ENCODE measurements around the gene COPA. TPM values are rescaled to one million over a fixed set of nuclear protein-coding genes. Genes with fewer than 3 reads are reported as not detected.

Gene COPA
- total RNA-seq, 6 donors from 2014 or later: 99.4 to 165 (median 141) TPM

DNA sequence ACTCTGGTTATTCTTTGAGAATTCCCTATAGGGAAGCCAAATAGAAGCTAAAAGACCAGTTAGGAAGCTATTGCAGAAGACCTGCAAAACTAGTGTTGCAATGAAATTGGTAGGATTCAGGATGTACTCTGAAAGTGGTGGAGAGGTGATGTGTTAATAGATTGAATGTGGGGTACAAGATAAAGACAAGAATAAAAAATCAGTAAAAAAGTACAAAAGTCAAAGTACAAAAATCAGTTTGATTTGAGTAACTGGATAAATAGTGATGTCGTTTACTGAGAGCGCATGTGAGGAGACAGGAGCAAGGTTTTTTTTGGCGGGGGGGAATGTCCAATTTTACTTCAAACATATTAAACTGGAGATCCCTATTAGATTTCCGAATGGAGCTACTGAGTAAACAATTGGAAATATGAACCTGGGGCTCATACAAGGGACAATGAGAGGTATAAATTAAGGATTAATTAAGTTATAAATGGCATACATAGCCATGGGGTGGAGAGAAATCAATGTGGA, 78.2 kb downstream of the COPA start:
- DNase-seq (no peak), ATAC-seq (ENCODE audit: low FRiP score in 2 of 2) (no peak)
- Histone ChIP-seq H3K9me3 (no peaks in the 10 kb centered on the region), H3K4me1 (peaks cover 17 to 21% (median 19%) of the 10 kb centered on the region in 4 donors), H3K36me3 (no peaks in the 10 kb centered on the region), H3K27me3 (no peaks in the 10 kb centered on the region), H3K4me3 (no peak overlapping the region), H3K27ac (no peak overlapping the region)
- TF ChIP-seq, protein P1, sequence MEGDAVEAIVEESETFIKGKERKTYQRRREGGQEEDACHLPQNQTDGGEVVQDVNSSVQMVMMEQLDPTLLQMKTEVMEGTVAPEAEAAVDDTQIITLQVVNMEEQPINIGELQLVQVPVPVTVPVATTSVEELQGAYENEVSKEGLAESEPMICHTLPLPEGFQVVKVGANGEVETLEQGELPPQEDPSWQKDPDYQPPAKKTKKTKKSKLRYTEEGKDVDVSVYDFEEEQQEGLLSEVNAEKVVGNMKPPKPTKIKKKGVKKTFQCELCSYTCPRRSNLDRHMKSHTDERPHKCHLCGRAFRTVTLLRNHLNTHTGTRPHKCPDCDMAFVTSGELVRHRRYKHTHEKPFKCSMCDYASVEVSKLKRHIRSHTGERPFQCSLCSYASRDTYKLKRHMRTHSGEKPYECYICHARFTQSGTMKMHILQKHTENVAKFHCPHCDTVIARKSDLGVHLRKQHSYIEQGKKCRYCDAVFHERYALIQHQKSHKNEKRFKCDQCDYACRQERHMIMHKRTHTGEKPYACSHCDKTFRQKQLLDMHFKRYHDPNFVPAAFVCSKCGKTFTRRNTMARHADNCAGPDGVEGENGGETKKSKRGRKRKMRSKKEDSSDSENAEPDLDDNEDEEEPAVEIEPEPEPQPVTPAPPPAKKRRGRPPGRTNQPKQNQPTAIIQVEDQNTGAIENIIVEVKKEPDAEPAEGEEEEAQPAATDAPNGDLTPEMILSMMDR (IDR thresholded peaks at IDR 0.05): no peak
- no peak for TF ChIP-seq POLR2A (IDR thresholded peaks at IDR 0.05)
- TF ChIP-seq POLR2AphosphoS5 (IDR thresholded peaks at IDR 0.05): no peak
- no peak for TF ChIP-seq EP300 (IDR thresholded peaks at IDR 0.05)
- WGBS, 2 donors: 86 to 87% methylated on average over 4 of the region's 4 CpGs

DNA sequence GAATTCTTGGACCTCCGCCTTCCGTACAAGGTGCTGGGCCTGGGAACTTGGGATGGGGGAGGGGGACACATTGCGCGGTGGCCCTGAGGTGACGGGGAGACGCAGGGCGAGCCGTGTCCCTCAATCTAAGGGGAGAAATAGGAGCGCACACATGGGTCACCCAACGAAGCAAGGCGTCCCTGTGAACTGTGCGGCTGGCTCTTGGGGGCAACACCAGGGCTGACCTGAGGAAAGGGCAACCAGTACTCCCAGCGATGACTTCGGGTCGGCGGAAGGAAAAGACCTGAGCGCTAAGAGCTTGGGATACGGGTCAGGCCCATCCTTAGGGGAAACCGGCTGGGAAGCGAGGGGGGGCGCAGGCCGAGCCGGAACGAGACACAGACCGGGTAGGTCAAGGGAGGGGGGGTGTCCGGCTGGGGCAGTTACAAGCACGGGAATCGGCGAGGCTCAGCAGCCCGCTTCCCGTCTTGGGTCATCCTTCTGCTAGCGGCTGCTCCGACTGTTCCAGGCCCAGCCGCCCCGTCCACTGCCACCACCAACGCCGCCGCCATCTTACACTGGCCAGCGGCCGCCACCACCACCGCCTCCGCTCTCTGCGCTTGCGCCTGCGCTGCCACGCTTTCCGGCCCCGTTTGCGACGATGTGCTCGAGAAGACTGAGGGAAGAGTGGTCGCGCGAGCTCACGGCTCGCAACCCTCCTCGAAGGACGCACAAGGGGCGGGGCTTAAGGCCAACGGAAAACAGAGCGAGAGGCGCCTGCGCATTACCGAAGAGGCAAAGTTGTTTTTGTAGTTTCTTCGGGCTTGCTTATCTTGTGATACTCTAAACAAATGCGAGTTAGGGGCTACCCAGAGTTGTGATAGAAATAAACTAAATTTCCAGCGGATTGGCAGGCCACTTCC, 80.9 kb downstream of the COPA start, which contains the start of gene DCAF8:
TSS of gene DCAF8 (minus strand) at position 657 of the 902 bp plus-strand sequence. CDS start 18,541 bp downstream, outside the sequence.
- ATAC-seq (ENCODE audit: low FRiP score in 2 of 2) (peak; percentile 99 to 100), DNase-seq (peak; percentile 98 to 99)
- peaks cover 30 to 40% (median 35%) of the 10 kb centered on the region in 4 donors for H3K4me1 ChIP-seq
- peak within 1 kb of the TSS; percentile 90 to 100 (median 98) for H3K27ac ChIP-seq
- TF ChIP-seq POLR2AphosphoS5 (IDR thresholded peaks at IDR 0.05) (peak; percentile 99), EP300 (IDR thresholded peaks at IDR 0.05) (peak in 1 of 4 donors; percentile 52), POLR2A (IDR thresholded peaks at IDR 0.05) (peak; percentile 79 to 98 (median 94))
- TF ChIP-seq, protein P1 (IDR thresholded peaks at IDR 0.05): peak in 1 of 6 experiments; percentile 14
- no peaks in the 10 kb centered on the region for H3K9me3 ChIP-seq
- no peaks in the 10 kb centered on the region for H3K36me3 ChIP-seq
- no peaks in the 10 kb centered on the region for H3K27me3 ChIP-seq
- peak within 1 kb of the TSS; percentile 23 to 96 (median 70) for H3K4me3 ChIP-seq
- WGBS, 2 donors: 1% methylated on average over 23 to 61 of the region's 67 CpGs

DNA sequence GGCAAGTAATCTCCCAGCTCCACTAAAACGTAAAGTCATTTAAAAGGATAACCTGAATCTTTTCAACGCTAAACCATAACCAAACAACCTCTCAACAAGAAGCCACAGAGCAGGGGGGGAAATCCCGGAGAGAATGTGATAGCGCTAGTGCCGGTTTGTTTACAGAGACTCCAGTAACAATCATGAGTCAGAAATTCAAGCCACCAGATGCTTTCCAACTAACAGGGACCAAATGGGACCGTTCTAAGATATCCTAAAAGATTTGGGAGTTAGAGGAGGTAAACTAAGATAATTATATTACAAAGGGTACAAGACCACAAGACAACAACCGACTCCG, 81.5 kb downstream of the COPA start:
- peak in 1 of 2 donors; percentile 10 for TF ChIP-seq POLR2AphosphoS5 (IDR thresholded peaks at IDR 0.05)
- TF ChIP-seq, protein P1 (IDR thresholded peaks at IDR 0.05): no peak
- TF ChIP-seq POLR2A (IDR thresholded peaks at IDR 0.05): no peak
- TF ChIP-seq EP300 (IDR thresholded peaks at IDR 0.05): no peak
- Histone ChIP-seq H3K36me3 (no peaks in the 10 kb centered on the region), H3K4me3 (peak overlapping the region; percentile 23 to 96 (median 70)), H3K27me3 (no peaks in the 10 kb centered on the region), H3K9me3 (no peaks in the 10 kb centered on the region), H3K4me1 (peaks cover 36 to 46% (median 40%) of the 10 kb centered on the region in 4 donors), H3K27ac (peak overlapping the region; percentile 90 to 100 (median 98))
- peak; percentile 67 to 73 for ATAC-seq (ENCODE audit: low FRiP score in 2 of 2)
- peak in 1 of 2 donors; percentile 61 for DNase-seq
- 0 to 1% methylated on average over 8 of the region's 8 CpGs for WGBS, 2 donors

DNA sequence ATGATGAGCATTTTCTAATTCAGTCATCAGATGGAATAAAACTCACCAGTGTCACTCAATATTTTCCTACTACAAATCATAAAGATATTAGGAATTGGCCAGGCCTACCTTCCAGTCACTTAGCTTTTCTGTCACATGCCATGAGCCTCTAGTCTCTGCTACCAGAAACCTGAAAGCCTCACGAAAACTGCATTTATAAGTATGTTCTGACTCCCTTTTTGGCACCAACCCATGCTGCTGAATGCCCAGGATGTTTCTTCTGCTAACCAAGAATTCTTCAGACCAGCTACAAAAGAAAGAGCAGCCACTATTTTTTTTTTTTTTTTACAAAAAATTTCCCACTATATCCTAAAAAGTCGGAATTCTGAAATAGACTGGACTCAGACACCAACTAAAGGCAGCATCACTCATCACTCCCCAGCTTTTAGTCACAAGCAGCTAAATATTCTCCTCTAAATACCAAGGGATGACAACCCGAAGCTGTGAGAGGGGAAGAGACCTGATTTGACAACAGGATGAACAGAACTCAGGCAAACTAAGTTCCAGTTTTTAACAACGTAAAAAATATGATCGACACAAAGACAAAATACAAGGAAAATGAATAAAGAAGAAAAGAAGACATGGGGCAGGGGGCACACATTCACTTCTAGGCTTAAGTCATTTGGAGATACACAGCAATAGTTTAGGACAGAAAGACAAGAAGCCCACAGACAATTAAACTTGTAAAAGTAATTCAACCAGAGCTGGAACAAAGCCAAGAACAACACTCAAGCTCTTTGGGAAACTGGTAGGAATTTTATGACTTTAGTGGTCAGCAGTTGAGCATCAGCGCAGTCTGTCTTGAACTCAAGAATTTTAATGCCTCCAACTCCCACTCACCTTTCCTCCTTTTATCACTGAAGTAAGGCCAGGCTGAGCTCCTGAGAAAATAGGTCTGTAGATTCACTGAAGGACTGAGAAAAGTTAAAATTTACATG, 82.4 kb downstream of the COPA start:
- H3K36me3 ChIP-seq: no peaks in the 10 kb centered on the region
- TF ChIP-seq POLR2AphosphoS5 (IDR thresholded peaks at IDR 0.05): no peak
- no peak for DNase-seq
- peak overlapping the region; percentile 90 to 100 (median 98) for H3K27ac ChIP-seq
- H3K4me1 ChIP-seq: peaks cover 36 to 51% (median 44%) of the 10 kb centered on the region in 4 donors
- H3K9me3 ChIP-seq: no peaks in the 10 kb centered on the region
- ATAC-seq (ENCODE audit: low FRiP score in 2 of 2): no peak
- H3K27me3 ChIP-seq: no peaks in the 10 kb centered on the region
- peak overlapping the region in 3 of 4 donors; percentile 58 to 96 (median 83) for H3K4me3 ChIP-seq
- 38 to 41% methylated on average over 6 of the region's 6 CpGs for WGBS, 2 donors

Measured in upper lobe of left lung (tissue), 6 donors.